Neuronal stem cell (in vitro differentiated cells): ENCODE results near the gene CDKL4.
A peak's percentile ranks its signal among the peaks of the same experiment; 100 is the strongest.

Experiments
- DNase-seq: peaks from one replicate; pipeline ENCODE4 v3.0.0-alpha.2; 2013; ENCODE audit warnings: low spot score
- H2AFZ ChIP-seq: one replicate; pipeline ENCODE4 v1.6.1; 2013; ENCODE audit warnings: mild to moderate bottlenecking, low read length, inconsistent platforms
- H2AK5ac ChIP-seq: 2 replicates; pipeline ENCODE4 v1.6.1; 2013; ENCODE audit warnings: low read depth, mild to moderate bottlenecking, inconsistent platforms, low read length, moderate library complexity, mixed read lengths
- H2BK120ac ChIP-seq: 2 replicates; pipeline ENCODE4 v1.6.1; 2013; ENCODE audit warnings: low read depth, mild to moderate bottlenecking, inconsistent platforms, low read length, moderate library complexity, mixed read lengths
- H2BK12ac ChIP-seq: one replicate; pipeline ENCODE4 v1.6.1; 2013; ENCODE audit warnings: low read length, inconsistent platforms
- H2BK15ac ChIP-seq: 2 replicates; pipeline ENCODE4 v1.6.1; 2013; ENCODE audit warnings: mild to moderate bottlenecking, low read length, inconsistent platforms, mixed read lengths
- H2BK5ac ChIP-seq: one replicate; pipeline ENCODE4 v1.6.1; 2013; ENCODE audit warnings: inconsistent platforms, mild to moderate bottlenecking, low read length, moderate library complexity
- H3K14ac ChIP-seq: one replicate; pipeline ENCODE4 v1.6.1; 2013; ENCODE audit warnings: low read length, inconsistent platforms
- H3K18ac ChIP-seq: 2 replicates; pipeline ENCODE4 v1.6.1; 2013; ENCODE audit warnings: low read length, inconsistent platforms
- H3K23ac ChIP-seq: 2 replicates; pipeline ENCODE4 v1.6.1; 2013; ENCODE audit warnings: low read depth, mild to moderate bottlenecking, mixed read lengths, low read length, inconsistent platforms; ENCODE audit not compliant: poor library complexity
- H3K27ac ChIP-seq: replicated peaks from 3 replicates; pipeline ENCODE4 v1.5.1; 2013; ENCODE audit warnings: low read length, inconsistent platforms
- H3K27me3 ChIP-seq, 3 experiments: 2 replicates each; pipeline ENCODE4 v1.6.1; 2013; ENCODE audit warnings: low read length in 3 of 3, mild to moderate bottlenecking in 2 of 3, inconsistent platforms in 1 of 3, low read depth in 1 of 3, mixed read lengths in 1 of 3, moderate library complexity in 1 of 3; ENCODE audit not compliant: control insufficient read depth in 3 of 3, insufficient read depth in 3 of 3
- H3K36me3 ChIP-seq, 2 donors: replicated peaks in 1 of 2; 2 replicates each; pipeline ENCODE4 v1.6.1; 2013; ENCODE audit warnings: low read length in 2 of 2; ENCODE audit not compliant: control insufficient read depth in 2 of 2, insufficient read depth in 2 of 2
- H3K4ac ChIP-seq: 2 replicates; pipeline ENCODE4 v1.6.1; 2013; ENCODE audit warnings: inconsistent platforms, mild to moderate bottlenecking, low read length, moderate library complexity
- H3K4me1 ChIP-seq, 2 donors: 1 replicate in 1 of 2; 2 replicates in 1 of 2; pipeline ENCODE4 v1.6.1; 2013; ENCODE audit warnings: low read length in 2 of 2, low read depth in 1 of 2; ENCODE audit not compliant: control insufficient read depth in 2 of 2, insufficient read depth in 1 of 2
- H3K4me2 ChIP-seq: one replicate; pipeline ENCODE4 v1.6.1; 2013; ENCODE audit warnings: mild to moderate bottlenecking, low read length, inconsistent platforms; ENCODE audit not compliant: insufficient read depth, poor library complexity, severe bottlenecking
- H3K4me3 ChIP-seq, 2 donors: 2 replicates each; pipeline ENCODE4 v1.5.1; 2013; ENCODE audit warnings: low read length in 2 of 2, mild to moderate bottlenecking in 2 of 2, inconsistent platforms in 1 of 2, moderate library complexity in 1 of 2
- H3K79me1 ChIP-seq: one replicate; pipeline ENCODE4 v1.6.1; 2013; ENCODE audit warnings: low read depth, mild to moderate bottlenecking, inconsistent platforms, low read length, moderate library complexity
- H3K9ac ChIP-seq: one replicate; pipeline ENCODE4 v1.6.1; 2013; ENCODE audit warnings: mild to moderate bottlenecking, low read depth, low read length, inconsistent platforms; ENCODE audit not compliant: poor library complexity
- H3K9me3 ChIP-seq, 2 donors: replicated peaks in 1 of 2; 2 replicates each; pipeline versions ENCODE3 to v1.6.1; 2013; ENCODE audit warnings: low read length in 2 of 2, mild to moderate bottlenecking in 2 of 2, inconsistent platforms in 1 of 2, low read depth in 1 of 2, mixed read lengths in 1 of 2, moderate library complexity in 1 of 2; ENCODE audit not compliant: control insufficient read depth in 2 of 2, insufficient read depth in 1 of 2
- H4K8ac ChIP-seq: one replicate; pipeline ENCODE4 v1.6.1; 2013; ENCODE audit warnings: low read depth, mild to moderate bottlenecking, inconsistent platforms, low read length, moderate library complexity
- H4K91ac ChIP-seq: one replicate; pipeline ENCODE4 v1.6.1; 2013; ENCODE audit warnings: low read length, low read depth, mild to moderate bottlenecking, inconsistent platforms; ENCODE audit not compliant: poor library complexity
- WGBS, 2 donors: extraction: QIAGEN DNeasy Blood & Tissue Kit; methylation state at CpG; one replicate each; pipeline ENCODE4 v1.1.7; 2013; ENCODE audit warnings: missing lambda C conversion rate in 2 of 2, mixed read lengths in 1 of 2; ENCODE audit not compliant: insufficient read length in 2 of 2, insufficient replicate concordance in 1 of 2; ENCODE audit errors: extremely low coverage in 2 of 2; 5-methylcytosine and 5-hydroxymethylcytosine counted together

Gene CDKL4

DNA sequence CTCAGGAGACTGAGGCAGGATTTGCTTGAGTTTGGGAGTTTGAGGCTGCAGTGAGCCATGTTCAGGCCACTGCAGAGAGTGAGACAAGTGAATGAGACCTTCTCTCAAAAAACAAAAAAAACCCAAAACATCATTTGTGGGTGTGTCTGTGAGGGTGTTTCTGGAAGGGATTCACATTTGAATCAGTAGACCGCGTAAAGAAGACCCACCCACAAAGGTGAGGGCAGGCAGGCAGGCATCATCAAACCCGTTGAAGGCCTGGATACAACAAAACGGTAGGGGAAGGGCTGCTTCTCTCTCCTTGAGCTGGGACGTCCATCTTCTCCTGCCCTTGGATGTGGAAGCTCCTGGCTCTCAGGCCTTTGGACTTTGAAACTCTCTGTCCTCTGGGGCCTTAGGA lies 25.4 kb downstream of the CDKL4 start:
- Histone ChIP-seq H4K91ac (no peak overlapping the region), H4K8ac (no peak overlapping the region), H3K79me1 (no peaks in the 10 kb centered on the region), H3K9me3 (no peaks in the 10 kb centered on the region), H3K18ac (no peak overlapping the region), H2BK120ac (no peak overlapping the region), H3K27me3 (no peaks in the 10 kb centered on the region), H3K14ac (no peak overlapping the region), H3K9ac (no peak overlapping the region), H2BK5ac (no peak overlapping the region), H3K4ac (no peak overlapping the region), H2AK5ac (no peak overlapping the region), H3K4me3 (no peak overlapping the region), H3K23ac (no peak overlapping the region), H3K4me2 (no peak overlapping the region), H3K4me1 (peaks cover 0 to 2% of the 10 kb centered on the region in 2 donors), H3K36me3 (no peaks in the 10 kb centered on the region), H2BK15ac (no peak overlapping the region), H2BK12ac (no peak overlapping the region), H3K27ac (no peak overlapping the region), H2AFZ (no peak overlapping the region)
- no peak for DNase-seq
- WGBS, 2 donors, result no CpG with 5 or more reads among the region's 5 CpGs

DNA sequence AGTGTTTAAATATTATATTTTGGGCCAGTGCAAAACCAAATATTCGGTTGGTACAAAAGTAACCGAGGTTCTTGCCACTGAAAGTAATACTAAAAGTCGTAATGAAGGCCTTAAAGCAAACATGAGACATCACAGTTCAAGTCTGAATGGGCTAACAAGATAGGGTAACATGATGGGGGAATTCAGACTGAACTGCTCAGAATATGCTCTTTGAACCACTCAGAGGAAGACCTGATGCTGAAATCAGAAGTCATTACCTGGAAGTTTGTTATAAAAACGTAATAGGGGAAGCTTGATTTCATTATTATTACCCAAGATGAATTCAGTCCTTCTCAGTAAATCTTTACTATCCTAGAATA lies 26.6 kb downstream of the CDKL4 start:
- peaks cover 0 to 2% of the 10 kb centered on the region in 2 donors for H3K4me1 ChIP-seq
- H3K27me3 ChIP-seq, result no peaks in the 10 kb centered on the region
- WGBS, 2 donors, result no CpG with 5 or more reads among the region's 4 CpGs
- H3K4me3 ChIP-seq, result no peak overlapping the region
- H2AFZ ChIP-seq, result no peak overlapping the region
- H2BK12ac ChIP-seq, result no peak overlapping the region
- no peak overlapping the region for H3K4ac ChIP-seq
- no peak overlapping the region for H3K18ac ChIP-seq
- DNase-seq, result no peak
- no peak overlapping the region for H2AK5ac ChIP-seq
- no peaks in the 10 kb centered on the region for H3K79me1 ChIP-seq
- H2BK15ac ChIP-seq, result no peak overlapping the region
- H4K8ac ChIP-seq, result no peak overlapping the region
- no peak overlapping the region for H2BK120ac ChIP-seq
- H3K23ac ChIP-seq, result no peak overlapping the region
- no peak overlapping the region for H3K27ac ChIP-seq
- no peaks in the 10 kb centered on the region for H3K36me3 ChIP-seq
- no peak overlapping the region for H3K4me2 ChIP-seq
- H3K14ac ChIP-seq, result no peak overlapping the region
- no peak overlapping the region for H4K91ac ChIP-seq
- H2BK5ac ChIP-seq, result no peak overlapping the region
- no peak overlapping the region for H3K9ac ChIP-seq
- H3K9me3 ChIP-seq, result no peaks in the 10 kb centered on the region

DNA sequence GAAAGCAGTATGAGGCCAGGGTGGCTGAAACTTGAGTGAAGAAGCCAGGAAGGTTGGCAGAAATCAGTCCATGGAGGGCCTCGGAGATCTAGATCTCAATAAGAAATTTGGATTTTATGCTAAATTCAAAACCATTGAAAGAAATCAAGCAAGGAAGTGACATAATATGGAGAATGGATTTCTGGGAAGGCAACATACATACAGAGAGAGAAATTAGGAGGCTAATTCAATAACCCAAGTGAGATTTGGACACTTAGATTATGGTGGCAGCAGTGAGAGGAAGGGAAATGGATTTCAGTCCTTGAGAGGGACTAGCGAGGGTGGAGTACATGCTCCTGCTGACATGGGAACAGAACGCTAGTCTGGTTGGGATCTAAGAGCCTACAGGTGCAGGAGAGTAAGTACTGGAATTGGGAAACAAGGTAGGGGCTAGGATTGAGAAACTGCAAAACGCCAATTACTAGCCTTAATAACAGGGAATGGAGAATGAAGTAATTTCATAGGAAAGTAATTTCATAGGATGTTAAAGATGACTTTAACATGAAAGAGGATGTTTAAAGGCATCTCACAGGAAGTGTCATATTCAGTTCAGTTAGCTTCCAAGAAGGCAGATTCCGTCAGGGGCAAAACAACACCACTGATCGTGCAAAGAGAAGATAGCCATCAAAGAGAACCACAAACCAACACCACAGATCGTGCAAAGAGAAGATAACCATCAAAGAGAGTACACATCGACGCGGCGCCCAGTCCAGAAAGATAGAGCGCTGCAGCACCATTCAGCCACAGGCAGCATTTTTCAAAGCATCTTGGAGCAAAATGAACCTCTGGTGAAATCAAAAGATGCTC lies 27.2 kb downstream of the CDKL4 start:
- Histone ChIP-seq H3K9me3 (no peaks in the 10 kb centered on the region), H3K14ac (no peak overlapping the region), H2AFZ (peak overlapping the region; percentile 6), H3K27me3 (no peaks in the 10 kb centered on the region), H3K4ac (no peak overlapping the region), H4K8ac (no peak overlapping the region), H3K18ac (no peak overlapping the region), H3K4me3 (no peak overlapping the region), H2BK120ac (no peak overlapping the region), H3K9ac (no peak overlapping the region), H2BK15ac (no peak overlapping the region), H3K27ac (no peak overlapping the region), H2BK12ac (no peak overlapping the region), H2AK5ac (no peak overlapping the region), H3K79me1 (no peaks in the 10 kb centered on the region), H2BK5ac (no peak overlapping the region), H4K91ac (no peak overlapping the region), H3K23ac (no peak overlapping the region), H3K4me2 (no peak overlapping the region), H3K36me3 (no peaks in the 10 kb centered on the region), H3K4me1 (peaks cover 0 to 2% of the 10 kb centered on the region in 2 donors)
- no peak for DNase-seq
- no CpG with 5 or more reads among the region's 12 CpGs for WGBS, 2 donors

DNA sequence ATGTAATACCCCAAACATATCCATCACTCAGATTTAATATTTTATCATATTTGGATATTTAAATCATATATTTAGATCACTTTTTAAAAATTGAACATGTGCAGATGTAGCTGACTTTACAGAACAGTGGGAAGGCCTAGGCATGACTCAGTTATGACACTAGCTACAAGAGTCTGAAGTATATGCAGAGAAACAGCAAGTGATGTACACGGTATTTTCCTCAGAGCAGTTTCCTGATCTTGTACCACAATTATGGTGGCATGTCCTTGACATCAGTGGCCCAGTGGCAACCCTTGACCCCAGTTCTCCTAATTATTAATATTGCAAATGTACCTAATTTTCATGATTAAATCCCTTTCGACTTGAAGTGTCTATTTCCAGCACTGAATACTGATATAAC lies 28.2 kb downstream of the CDKL4 start:
- Histone ChIP-seq H3K27ac (no peak overlapping the region), H4K8ac (no peak overlapping the region), H3K9ac (no peak overlapping the region), H2BK12ac (no peak overlapping the region), H3K36me3 (no peaks in the 10 kb centered on the region), H2AFZ (no peak overlapping the region), H3K23ac (no peak overlapping the region), H3K18ac (no peak overlapping the region), H3K4ac (no peak overlapping the region), H2AK5ac (no peak overlapping the region), H3K79me1 (no peaks in the 10 kb centered on the region), H3K4me3 (no peak overlapping the region), H3K4me1 (peaks cover 0 to 2% of the 10 kb centered on the region in 2 donors), H3K27me3 (no peaks in the 10 kb centered on the region), H2BK120ac (no peak overlapping the region), H3K4me2 (no peak overlapping the region), H2BK5ac (no peak overlapping the region), H3K9me3 (no peaks in the 10 kb centered on the region), H3K14ac (no peak overlapping the region), H2BK15ac (no peak overlapping the region), H4K91ac (no peak overlapping the region)
- no CpG with 5 or more reads among the region's 2 CpGs for WGBS, 2 donors
- no peak for DNase-seq
